Measurements from ENCODE around the gene COMMD3. TPM values are rescaled to one million over a fixed set of nuclear protein-coding genes. Genes with fewer than 3 reads are reported as not detected.

Gene COMMD3
- total and polyA plus RNA-seq, 2 donors (not counting 3 experiments of a cell fraction or from before 2014, with no cell fraction given) = 22.5 to 48.9 TPM

GRCh38 chr10:22320591-22321155 lies 4.5 kb downstream of the COMMD3 start, which contains the start of gene BMI1:
TSS of gene BMI1 (plus strand) at chr10:22321099. CDS start at chr10:22326450, 5,351 bp downstream.
- intact Hi-C loops (cut with micrococcal nuclease) (loop anchor here (1.0 to 10.0 kb wide), 4 partner anchors 21 to 796 kb away; partner anchors contain the start of gene SKIDA1), dilution Hi-C loops (cut with MboI; ENCODE audit: extremely low pct_ligation_motif_present, low sequenced_read_pairs) (no loop called here)
- peak within 1 kb of the TSS; percentile 68 for H2AFZ ChIP-seq (ENCODE audit: low read depth, low read length)
- peak; percentile 60 for DNase-seq (ENCODE audit: low read depth, low spot score)
- TF ChIP-seq POLR2AphosphoS5 (IDR thresholded peaks at IDR 0.05; ENCODE audit: insufficient read depth, low read depth, low read length) (no peak), GATA2 (IDR thresholded peaks at IDR 0.05; ENCODE audit: insufficient read depth, insufficient read length, low read depth, low read length) (no peak), POLR2A (IDR thresholded peaks at IDR 0.05; ENCODE audit: low read depth, low read length) (peak; percentile 11), JUN (IDR thresholded peaks at IDR 0.05; ENCODE audit: borderline replicate concordance, insufficient read depth, insufficient read length, low read depth) (no peak), MAX (IDR thresholded peaks at IDR 0.05; ENCODE audit: insufficient read depth, insufficient read length) (no peak)
- H3K4me3 ChIP-seq (replicated peaks in 1 of 3; ENCODE audit: insufficient read depth in 1 of 3, low read depth in 1 of 3, low read length in 3 of 3) = peak within 1 kb of the TSS; percentile 67 to 96 (median 81)
- H4K20me1 ChIP-seq (replicated peaks; ENCODE audit: control insufficient read depth, extremely low read depth, insufficient read depth, low read length) = peaks cover 10% of the 10 kb centered on the region
- H3K9me3 ChIP-seq (replicated peaks; ENCODE audit: control insufficient read depth, insufficient read depth, low read length) = no peaks in the 10 kb centered on the region
- peaks cover 25% of the 10 kb centered on the region for H3K4me1 ChIP-seq (ENCODE audit: control insufficient read depth, extremely low read depth, insufficient read depth, low read length)
- H3K4me2 ChIP-seq (ENCODE audit: insufficient read depth, low read length) = peak within 1 kb of the TSS; percentile 71
- no peaks in the 10 kb centered on the region for H3K9me1 ChIP-seq (replicated peaks; ENCODE audit: control insufficient read depth, extremely low read depth, insufficient read depth, low read length)
- BruUV-seq (replicated peaks) = no TSS peak
- peak within 1 kb of the TSS; percentile 59 for H3K9ac ChIP-seq (replicated peaks; ENCODE audit: extremely low read depth, insufficient read depth, low read length)
- no peak within 1 kb of the TSS for H3K27ac ChIP-seq (ENCODE audit: insufficient read depth, low read depth, low read length)
- peaks cover 23 to 32% of the 10 kb centered on the region in 2 experiments for H3K27me3 ChIP-seq (ENCODE audit: control insufficient read depth in 2 of 2, insufficient read depth in 2 of 2, low read length in 2 of 2)
- CTCF ChIA-PET = interaction anchor here (1.0 to 1.6 kb wide), 2 partner anchors 668 to 824 kb away, joined by 4 to 7 read pairs; no protein-coding TSS in a partner anchor
- FAIRE-seq = no peak
- H3K79me2 ChIP-seq (ENCODE audit: control insufficient read depth, insufficient read depth, low read length) = no peaks in the 10 kb centered on the region
- POLR2A ChIA-PET = no interaction called here
- H3K36me3 ChIP-seq (ENCODE audit: control insufficient read depth in 2 of 2, extremely low read depth in 1 of 2, insufficient read depth in 2 of 2, low read length in 2 of 2) = no peaks in the 10 kb centered on the region

All from endothelial cell of umbilical vein (primary cell).